NCI-H146 treated with DMSO at 0.1 percent for 48 hours (cell line): ENCODE measurements around the gene CCDC188.

Experiments
- DNase-seq: peaks from one replicate; lab custom pipeline; 2025; ENCODE audit not compliant: unreplicated experiment; lab: John Stamatoyannopoulos, UW

The CCDC188 gene

DNA sequence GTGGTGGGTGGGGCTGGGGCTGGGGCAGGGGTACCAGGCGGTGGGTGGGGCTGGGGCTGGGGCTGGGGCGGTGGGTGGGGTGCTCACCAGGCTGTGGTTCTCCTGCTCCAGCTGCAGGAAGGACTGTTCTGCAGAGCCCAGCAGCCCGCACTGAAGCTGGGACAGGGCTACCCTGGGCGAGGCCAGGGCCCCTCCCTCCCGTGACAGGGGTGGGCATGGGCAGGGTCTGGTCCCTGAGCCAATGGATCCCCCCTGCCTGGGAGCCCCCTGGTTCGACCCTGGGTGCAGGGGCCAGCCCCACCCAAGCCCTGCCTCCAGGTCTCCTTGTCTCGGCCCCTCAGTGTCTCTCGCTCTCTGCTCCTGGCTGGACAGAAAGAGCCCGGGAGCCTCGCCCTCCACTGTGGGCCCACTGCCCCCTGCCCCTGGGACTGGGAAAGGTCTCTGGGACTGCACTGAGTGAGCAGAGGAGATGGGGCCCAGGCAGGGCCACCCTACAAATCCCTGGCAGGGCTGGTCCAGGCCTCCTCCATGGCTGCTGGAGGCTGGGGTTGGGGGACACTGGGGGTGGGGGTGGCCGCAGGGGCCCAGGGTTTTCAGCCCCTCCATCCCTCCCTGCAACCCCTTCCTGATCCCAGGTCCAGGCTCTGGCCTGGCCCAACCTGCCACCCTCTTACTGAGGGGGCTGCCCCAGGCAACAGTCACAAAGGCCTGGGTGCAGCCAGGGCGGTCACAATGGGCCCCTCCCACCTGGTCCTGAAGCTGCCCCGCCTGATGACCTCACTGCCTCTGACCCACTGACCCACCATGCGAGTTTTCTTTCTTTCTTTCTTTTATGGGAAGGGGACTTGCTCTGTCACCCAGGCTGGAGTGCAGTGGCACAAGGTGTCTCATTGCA lies at the start of gene CCDC188:
Gene CCDC188 (minus strand): TSS at position 675 of the 895 bp plus-strand sequence. CDS start 69 bp downstream, at position 606.
- no peak for DNase-seq

DNA sequence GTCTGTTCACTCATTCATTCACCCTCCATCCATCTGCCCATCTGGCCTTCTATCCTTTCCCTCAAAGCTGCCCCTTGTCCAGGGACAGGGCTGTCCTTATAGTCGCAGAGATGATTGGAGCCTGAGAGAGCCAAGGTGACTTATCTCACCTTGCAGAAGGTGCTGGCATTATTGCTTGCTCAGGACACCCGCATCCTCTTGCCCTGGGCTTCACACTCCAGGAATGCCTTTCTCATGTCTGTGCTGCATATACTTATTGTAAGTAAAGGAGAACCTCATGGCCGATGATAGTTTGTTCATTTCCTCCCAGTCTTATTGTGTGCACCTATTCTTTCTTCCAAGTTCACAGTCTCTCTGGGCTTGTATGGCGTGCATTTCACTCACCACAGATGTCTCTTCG lies 49.1 kb upstream of the CCDC188 start:
- no peak for DNase-seq

DNA sequence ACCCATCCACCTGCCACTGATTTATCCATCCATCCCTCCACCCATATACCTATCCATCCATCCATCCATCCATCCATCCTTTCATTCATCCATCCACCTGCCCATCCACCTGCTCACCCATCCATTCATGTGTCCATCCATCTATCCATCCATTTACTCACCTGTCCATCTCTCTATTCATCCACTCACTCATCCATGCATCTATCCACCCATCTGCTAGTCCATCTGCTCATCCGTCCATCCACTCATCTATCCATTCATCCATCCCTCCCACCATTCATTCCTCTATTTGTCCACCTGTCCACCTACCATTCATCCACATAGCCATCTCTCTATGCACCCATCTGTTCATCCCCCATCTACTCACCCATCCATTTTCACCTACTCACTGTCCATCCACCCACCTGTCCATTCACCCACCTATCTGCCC lies 48.6 kb upstream of the CCDC188 start:
- no peak for DNase-seq

DNA sequence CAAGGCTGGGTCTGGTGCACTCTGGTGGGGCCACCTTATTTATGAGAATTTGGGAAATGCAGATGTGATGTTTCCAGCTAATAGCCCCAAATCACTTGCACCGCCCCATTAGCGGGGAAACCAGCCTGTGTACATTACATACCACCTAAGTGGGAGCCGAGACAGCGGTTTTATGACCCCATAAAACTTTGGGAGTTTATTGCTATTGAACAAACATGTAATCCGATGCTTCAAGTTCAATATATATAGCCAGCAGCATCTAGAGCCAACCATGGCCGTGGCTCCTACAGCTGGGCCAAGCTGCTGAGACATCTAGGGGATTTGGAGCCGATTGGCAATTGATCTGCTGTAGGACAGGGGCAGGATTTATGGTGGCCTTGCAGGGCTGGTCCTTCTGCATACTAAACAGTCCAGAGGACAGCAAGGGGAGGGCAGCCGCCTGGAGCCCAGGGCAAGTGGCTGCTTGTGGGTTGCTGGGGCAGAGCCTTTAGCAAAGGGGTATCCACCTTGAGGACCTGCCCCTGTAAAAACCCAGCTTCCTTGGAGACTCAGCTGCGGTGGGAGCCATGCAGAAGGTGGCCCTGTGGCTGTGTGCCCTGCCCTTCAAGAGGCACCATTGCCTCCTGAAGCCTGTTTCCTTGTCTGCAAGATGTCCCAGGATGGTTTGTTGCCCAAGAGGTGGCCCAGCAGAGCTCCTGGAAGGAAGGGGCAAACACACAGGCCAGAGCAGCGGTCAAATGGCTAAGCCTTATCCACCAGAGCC lies 47.9 kb upstream of the CCDC188 start:
- DNase-seq: no peak

DNA sequence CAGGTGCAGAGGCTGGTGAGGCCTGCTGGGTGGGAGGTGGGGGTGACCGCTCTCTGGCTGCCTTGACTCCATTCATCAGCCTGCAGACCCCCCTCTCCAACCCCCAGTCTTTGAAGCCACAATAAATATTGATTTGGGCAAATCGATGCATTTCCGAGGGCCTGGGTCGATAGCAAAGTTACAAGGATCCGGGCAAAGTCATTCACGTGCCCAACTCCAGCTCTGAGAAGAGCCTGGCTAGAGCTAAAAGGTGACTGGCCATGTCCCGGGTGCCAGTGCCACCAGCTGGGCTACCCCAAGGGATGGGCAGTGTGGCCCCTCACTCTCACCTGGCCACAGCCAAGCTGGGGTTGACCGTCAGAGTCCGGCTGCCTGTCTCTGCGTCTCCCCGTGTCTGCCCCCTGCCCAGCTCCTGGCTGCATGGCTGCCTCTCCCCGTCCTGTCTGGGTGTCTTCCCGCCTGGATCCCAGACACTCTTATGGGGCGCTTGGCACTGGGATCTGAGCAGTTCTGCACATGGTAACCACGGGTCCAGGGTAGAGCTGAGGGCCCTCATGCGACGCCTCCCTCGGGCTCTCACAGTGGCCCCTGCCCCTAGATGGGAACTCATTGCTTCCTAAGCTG lies 46.7 kb upstream of the CCDC188 start:
- DNase-seq: no peak

DNA sequence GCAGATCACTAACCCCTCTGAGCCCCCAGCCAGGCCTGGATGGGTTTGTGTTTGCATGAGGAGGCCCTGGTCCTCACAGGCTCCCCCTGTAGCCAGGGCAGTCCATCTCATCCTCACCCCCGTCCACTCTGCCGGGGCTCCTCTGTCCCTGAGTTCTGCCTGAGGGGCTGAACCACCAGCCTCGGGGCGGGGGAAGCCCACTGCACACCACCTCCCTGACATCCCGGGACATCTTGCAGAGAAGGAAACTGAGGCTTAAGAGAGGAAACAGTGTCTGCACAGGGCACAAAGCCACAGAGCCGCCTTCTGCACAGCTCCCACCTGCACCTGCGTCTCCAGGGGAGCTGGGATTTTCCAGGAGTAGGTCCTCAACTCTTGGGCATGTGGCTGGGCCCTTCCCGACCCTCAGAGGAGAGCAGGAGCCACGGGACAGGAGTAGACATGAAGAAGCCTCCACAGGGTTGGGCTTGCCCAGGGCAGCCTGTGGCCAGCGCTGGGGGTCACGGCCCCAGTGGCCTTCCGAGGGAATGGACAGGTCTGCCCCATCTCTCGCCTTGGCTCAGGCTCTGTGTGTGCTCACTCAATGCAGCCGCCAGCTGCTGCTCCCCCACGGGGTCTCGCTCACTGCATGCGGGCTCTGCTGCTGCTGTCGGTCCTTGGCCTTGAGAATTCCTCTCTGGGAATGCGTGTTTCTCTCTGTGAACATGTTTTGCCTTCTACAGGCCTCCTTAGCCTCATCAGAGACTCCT lies 45.4 kb upstream of the CCDC188 start:
- DNase-seq: no peak

DNA sequence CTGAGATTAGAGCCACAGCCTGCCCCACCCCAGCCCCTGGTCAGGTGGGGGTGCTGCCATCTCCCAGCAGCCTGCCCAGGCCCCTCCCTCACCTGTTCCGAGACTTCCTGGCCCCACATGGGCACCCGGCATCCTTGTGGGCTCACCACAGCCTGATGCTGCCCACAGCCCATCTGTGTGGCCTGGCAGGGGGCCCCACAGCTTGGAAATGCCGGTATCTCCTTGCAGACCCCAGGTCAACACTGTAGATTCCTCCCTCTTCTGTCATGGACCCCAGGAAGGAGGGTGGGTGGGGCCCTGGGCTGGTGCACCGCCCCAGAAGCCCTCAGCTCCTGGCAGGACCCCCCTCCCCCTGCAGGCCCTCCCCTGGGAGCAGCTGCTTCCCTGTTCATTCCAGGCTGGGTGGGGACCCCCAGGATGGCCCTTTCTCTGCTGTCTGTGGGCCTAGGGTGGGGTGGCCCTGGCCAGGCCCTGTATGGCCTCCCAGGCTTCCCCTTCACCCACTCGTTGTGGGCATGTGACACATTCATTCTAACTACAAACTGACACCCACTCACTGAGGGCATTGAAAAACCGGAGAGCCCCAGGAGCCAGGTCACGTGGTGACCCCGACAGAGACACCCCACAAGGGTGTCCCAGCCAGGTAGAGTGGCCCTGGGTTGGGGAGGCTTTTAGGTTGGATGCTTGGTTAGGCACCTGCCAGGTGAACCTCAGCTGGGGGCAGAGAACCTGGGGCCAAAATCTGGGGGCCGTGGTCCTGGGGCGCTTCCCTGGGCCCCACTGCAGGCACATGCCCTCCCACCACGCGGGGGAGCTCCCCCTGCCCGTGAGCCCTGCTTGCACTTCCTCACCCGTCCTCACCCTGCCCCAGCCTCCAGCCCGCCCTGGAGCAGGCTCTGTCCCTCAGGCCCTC lies 44.1 kb upstream of the CCDC188 start:
- no peak for DNase-seq

DNA sequence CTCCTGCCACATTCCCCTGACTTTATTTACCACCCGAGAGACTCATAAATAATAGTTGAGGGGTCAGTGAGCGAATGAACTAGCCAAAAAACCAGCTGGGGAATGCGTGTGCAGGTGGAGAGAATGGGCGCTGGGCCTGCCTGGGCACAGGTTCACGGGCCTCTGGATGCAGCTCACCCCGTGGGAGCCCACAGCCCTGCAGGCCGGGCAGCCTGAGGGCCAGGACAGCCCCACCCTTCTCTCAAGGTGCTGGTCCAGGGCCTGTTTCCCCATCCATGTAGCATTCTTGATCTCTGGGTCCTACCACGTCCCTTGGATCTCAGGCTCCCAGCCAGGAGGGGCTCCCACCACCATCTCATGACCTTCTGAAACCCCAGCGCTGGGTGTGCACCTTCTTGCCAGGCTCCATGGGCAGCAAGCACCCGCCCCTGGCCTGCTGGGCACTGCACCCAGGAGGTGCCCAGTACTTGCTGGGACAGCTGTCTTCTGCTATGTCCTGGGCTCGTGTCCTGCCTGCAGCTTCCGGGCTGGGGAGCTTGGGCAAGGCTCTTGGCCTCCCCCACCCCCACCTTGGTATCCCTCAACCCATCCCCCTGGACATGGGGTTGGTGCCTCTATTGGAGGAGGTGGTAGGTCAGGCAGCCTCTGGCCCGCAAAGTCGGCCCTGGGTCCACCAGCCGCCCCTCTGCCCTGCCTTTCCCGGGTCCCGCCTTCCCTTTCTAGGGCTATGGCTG lies 43.1 kb upstream of the CCDC188 start:
- DNase-seq: no peak

DNA sequence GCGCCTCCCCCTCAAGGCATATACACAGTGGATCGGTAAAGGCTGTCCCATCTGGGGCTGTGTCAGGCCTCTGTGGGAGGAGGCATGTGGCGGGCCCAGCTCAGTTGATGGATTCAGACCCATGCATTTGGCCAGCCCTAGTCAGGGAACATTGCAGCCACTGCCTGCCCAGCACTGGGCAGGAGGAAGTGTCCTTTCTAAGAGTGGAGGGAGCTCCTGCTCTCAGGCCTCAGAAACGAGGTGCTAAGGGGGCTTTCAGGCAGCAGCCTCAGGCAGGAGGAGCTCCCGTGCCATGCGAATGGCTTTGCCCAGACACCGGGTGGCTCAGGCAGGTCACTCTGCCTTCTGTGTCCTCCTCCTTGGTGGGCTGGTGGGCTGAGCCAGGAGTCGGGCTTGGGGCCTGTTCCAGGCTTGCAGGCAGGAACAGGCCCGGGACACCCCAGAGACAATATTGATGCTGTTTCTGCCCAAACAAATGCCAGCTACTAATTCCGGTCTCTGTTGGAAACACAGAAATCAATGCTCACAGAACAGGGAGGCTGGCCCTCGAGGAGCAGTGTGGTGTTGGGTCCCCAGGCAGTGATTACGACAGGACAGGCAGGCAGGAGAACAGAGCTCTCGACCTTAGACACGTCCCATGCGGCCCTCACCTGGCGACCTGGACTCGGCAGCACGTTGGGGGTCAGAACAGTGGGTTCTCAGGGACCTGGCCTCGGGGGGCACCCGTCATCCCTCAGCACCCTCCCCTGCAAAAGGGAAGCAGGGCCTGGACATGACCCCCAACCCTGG lies 42.3 kb upstream of the CCDC188 start:
- DNase-seq: no peak

DNA sequence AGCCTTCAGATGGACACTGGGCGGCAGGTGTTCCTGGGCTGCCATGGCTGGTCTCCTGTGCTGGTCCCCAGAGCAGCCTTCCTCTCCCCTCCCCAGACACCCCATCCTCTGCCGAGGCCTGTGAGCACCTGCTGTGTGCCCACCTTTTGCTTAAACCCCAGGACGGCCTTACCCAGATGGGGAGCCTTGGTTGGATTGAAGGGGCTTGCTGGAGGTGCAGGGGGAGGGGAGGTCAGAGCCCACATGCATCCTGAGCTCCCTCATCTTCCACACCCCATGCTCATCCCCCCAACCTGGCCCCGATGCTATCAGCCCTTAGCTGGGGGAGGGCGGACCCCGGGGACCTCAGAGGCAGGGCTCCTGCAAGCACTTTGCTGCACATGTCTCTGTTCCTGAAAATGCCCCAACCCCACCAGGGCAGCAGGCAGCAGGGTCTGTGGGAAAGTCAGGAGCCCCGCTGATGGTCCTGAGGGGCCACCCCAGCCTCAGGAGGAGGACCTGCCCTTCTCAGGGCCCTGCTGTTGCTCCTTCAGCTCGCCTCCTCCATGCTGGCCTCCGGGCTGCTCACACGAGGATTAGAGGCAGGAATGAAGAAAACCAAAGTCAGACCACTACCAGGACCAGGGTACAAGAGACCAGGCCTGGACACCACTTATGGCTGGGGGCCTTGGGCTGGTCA lies 41.6 kb upstream of the CCDC188 start:
- no peak for DNase-seq

DNA sequence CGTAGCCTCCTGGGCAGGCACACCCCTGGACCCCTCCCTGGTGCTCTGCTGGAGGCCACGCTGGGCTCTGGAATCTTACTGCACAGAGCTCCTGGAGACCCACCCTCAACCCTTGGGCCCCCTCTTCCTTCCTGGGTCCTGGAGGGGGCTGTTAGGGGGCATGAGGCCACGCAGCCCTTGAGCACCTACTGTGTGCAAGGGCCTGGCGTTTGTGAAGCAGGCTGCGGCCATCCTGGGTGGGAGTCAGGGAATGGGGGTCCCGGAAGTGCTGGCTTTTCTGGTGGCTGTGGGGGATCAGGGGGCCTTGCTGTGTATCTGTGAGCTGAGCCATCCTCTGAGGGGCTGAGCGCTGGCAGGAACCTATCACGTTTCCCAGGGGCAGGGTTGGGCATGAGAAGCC lies 40.9 kb upstream of the CCDC188 start:
- DNase-seq: no peak

DNA sequence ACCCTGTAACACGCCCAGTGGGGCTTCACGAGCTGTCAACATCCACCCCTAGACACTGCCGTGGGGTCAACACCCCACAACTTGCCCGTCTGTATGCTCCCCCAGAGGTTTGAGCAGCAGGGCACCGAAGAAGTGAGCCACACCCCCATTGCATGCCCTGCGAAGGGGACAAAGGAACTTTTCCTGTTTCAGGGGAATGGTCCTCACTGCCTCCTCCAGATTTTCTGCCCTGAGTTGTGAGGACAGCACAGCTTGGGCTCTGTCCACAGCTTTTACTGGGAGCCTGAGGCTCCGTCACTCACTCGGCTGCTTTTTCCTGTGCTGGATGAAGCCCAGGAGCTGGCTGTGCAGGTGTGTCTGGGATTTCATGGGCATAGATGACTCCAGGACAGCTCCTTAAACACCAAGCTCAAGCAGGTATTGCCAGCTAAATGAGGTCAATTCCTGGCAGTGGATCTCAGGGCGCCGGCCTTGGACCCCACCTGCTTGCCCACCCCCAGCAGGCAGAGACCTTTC lies 40.2 kb upstream of the CCDC188 start:
- no peak for DNase-seq

DNA sequence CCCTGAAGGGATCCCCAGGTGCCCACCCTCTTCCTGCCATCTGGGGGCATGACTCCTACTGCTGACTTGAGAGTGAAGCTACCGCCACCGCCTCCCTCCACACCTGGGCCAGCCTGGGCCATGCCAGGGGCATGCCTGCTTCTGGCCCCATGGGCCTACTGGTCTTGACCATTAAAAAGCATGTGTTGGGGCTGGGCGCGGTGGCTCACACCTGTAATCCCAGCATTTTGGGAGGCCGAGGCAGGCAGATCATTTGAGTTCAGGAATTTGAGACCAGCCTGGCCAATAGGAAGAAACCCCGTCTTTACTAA lies 37.7 kb upstream of the CCDC188 start:
- DNase-seq: no peak

DNA sequence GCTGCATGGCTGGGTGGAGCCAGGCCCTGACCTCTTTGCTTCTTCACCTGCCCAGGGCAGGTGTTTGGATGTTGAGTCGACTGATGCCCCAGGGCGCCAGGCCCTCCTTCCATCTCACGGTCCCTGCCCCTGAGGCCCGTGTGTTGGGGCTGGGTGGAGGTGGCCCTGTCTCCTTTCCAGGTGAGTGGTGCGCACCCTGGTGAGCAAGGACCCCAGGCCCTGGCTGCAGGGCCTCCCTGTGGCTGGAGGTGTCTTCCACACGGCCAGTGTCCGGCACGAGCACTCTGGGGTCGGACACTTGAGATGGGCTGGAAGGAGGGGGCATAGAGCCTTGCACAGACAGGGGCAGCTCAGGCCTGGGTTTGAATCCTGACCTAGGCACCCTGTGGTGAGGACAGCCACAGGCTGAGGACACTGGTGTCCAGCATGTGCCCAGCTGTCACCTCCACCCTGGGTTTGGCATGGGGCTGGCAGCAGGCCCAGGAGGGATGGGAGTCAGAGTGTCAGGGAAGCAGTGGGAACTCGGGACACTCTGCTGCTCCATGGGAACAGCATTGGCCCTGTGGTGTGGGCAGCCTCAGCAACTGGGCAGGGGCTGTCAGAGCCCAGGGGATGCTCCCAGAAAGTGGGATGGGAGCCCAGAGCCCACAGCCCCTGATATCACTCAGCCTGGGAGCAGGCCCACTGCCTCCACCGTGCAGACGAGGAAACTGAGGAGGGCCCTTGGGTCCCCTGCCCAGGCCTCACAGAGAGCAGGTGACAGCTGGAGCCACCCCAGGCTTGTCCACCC lies 37.1 kb upstream of the CCDC188 start:
- DNase-seq: no peak

DNA sequence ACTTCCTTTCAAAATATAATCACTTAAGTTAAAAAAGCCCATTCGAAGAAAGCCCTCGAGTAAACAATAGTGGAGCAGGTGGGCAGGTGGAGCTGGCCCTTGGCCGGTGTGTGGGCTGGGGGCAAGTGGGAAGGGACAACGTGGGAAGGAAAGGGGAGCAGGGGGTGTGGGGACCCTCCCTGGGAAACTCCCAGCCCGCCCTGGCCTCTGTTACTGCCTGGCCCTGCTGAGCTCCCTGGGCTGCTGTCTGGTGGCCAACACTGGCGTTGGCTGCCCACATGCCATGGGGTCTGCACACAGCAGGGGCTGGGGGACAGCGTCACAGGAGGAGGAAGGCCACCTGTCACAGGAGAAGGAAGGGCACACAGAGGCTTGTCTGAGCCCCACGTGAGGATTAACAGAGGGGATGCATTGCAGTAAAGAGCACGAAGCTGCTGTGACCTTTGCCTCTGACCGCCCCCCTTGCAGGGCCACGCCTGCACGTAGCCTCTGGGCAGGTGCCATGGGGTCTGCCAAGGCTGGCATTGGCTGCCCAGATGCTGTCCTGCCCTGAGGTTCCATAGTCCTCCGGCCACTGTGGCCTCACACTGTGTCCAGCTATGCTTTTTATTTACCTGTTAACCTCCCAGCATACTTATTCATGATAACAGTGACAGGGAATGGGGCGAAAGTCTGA lies 36.2 kb upstream of the CCDC188 start:
- no peak for DNase-seq

DNA sequence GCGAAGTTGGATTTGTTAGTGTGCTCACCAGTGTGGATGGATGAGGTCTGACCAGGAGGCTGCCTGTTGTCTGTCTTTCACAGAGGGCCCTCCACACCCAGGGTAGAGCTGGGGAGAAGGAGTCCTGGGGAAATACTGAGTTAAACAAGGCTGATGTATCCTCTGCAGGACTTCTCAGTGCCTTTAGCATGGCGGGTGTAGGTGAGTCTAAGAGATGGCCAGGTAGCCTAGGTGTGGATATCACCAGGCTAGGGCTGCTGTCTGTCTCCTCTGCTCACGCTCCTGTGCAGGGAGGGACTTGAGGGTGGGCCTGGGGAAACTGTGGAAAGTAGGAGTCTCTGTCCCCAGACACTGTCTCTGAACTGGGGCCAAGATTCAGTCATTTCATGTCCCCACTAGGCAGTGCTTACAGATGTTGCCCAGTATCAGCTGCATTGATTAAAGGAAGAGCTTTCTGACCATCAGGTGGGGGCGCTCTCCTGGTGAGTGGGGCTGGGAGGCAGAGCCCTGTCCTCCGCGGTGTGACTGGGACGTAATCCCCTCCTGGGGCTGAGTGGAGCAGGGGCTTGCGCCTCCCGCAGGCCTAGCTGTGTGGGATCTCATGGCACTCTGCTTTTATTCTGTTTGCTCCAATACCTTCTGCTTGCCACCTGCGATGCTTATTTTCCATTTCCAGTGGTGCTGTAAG lies 35.5 kb upstream of the CCDC188 start:
- DNase-seq: no peak
